Aorta (tissue), 5 donors: ENCODE results near the gene RFTN1. TPM values are rescaled to one million over a fixed set of nuclear protein-coding genes. Genes with fewer than 3 reads are reported as not detected.
A peak's percentile ranks its signal among the peaks of the same experiment; 100 is the strongest.

ENCODE experiments used
- ATAC-seq: fragments of 200-7000 bp; cut with Tn5 transposase; one replicate; pipeline ENCODE4 v1.9.1; 2022; ENCODE audit warnings: moderate library complexity; ENCODE audit not compliant: low FRiP score
- DNase-seq, 2 donors: peaks; one replicate each; pipeline ENCODE4 v3.0.0-alpha.2; 2020
- H3K27ac ChIP-seq, 2 donors: one replicate each; pipeline ENCODE4 v1.5.1; 2013; ENCODE audit warnings: low read length in 2 of 2, mild to moderate bottlenecking in 2 of 2, moderate library complexity in 2 of 2, control low read depth in 1 of 2, inconsistent platforms in 1 of 2, low read depth in 1 of 2
- H3K27me3 ChIP-seq, 2 donors: one replicate each; pipeline ENCODE4 v1.6.1; 2013; ENCODE audit warnings: control low read depth in 1 of 2, low read length in 1 of 2, mild to moderate bottlenecking in 1 of 2, moderate library complexity in 1 of 2; ENCODE audit not compliant: insufficient read depth in 2 of 2, control insufficient read depth in 1 of 2
- H3K36me3 ChIP-seq, 2 donors: one replicate each; pipeline ENCODE4 v1.6.1; 2013; ENCODE audit warnings: control low read depth in 1 of 2, low read length in 1 of 2, mild to moderate bottlenecking in 1 of 2; ENCODE audit not compliant: insufficient read depth in 2 of 2, control insufficient read depth in 1 of 2
- H3K4me1 ChIP-seq, 2 donors: one replicate each; pipeline ENCODE4 v1.6.1; 2013; ENCODE audit warnings: low read length in 2 of 2, control low read depth in 1 of 2, mild to moderate bottlenecking in 1 of 2, moderate library complexity in 1 of 2; ENCODE audit not compliant: insufficient read depth in 2 of 2, control insufficient read depth in 1 of 2
- H3K4me3 ChIP-seq, 2 donors: one replicate each; pipeline ENCODE4 v1.5.1; 2013; ENCODE audit warnings: low read length in 2 of 2, control low read depth in 1 of 2, mild to moderate bottlenecking in 1 of 2
- H3K9me3 ChIP-seq: one replicate; pipeline ENCODE4 v1.6.1; 2013; ENCODE audit warnings: mild to moderate bottlenecking, low read length; ENCODE audit not compliant: control insufficient read depth
- WGBS, 2 donors: extraction: QIAGEN DNeasy Blood & Tissue Kit; methylation state at CpG; one replicate each; pipeline ENCODE4 v1.1.7; 2013; 5-methylcytosine and 5-hydroxymethylcytosine counted together
- intact Hi-C, 2 donors: fragments of 100-400 bp; cut with DNase I; formaldehyde crosslinking; loops; one replicate each; pipeline versions ENCODE4 v1.14.2 to v1.15.0; 2022
- polyA plus RNA-seq, 2 donors: library from polyadenylated mRNA; stranded (reverse); fragments of 200-250 nt; gene quantifications; one replicate each; pipeline ENCODE4 v1.2.3, GENCODE V29; 2013
- total RNA-seq, 2 donors: library from RNA; stranded (reverse); fragmentation: NEBNext Ultra II Directional; extraction: Animal tissue kit (Norgen Biotek cat#: 25700); gene quantifications; one replicate each; pipeline ENCODE4 v1.2.1, GENCODE V29; 2021
- donor health status: healthy with polysubstance abuse.
- donor health status: Bipolar disorder and iron deficiency.
- donor health status: DM: no; HTN: no; CAD: no.
- donor health status: DM: no; HTN: no; CAD: no.
- donor health status: DM: yes; HTN: yes; CAD: no.

Gene RFTN1
- total and polyA plus RNA-seq, 4 donors: 12.7 to 119 (median 59.4) TPM

- intact Hi-C loops: no loop called here
- peaks cover 9 to 11% of the 10 kb centered on the region in 2 donors for H3K4me1 ChIP-seq
Observed at GRCh38 chr3:16452261-16452660, 61.2 kb downstream of the RFTN1 start.

GRCh38 chr3:16449369-16449768 is 64.1 kb downstream of the RFTN1 start:
- no peak for DNase-seq
- Histone ChIP-seq H3K36me3 (no peaks in the 10 kb centered on the region), H3K9me3 (no peaks in the 10 kb centered on the region), H3K4me3 (no peak overlapping the region), H3K27me3 (no peaks in the 10 kb centered on the region), H3K27ac (peak overlapping the region in 1 of 2 donors; percentile 18), H3K4me1 (peaks cover 6 to 13% of the 10 kb centered on the region in 2 donors)
- WGBS, 2 donors: 51 to 57% methylated on average over 6 of the region's 6 CpGs
- no peak for ATAC-seq
- intact Hi-C loops: loop anchor here in 1 of 2 donors (2.0 to 5.0 kb wide), 2 partner anchors 63 to 79 kb away; partner anchors contain the start of gene RFTN1

More at GRCh38 chr3:16452261-16452660, 61.2 kb downstream of the RFTN1 start:
- no peak overlapping the region for H3K27ac ChIP-seq
- no peak overlapping the region for H3K4me3 ChIP-seq
- no peaks in the 10 kb centered on the region for H3K36me3 ChIP-seq
- no peaks in the 10 kb centered on the region for H3K27me3 ChIP-seq
- DNase-seq (no peak), ATAC-seq (no peak)
- no peaks in the 10 kb centered on the region for H3K9me3 ChIP-seq
- whole genome bisulfite sequencing, 2 donors: 93 to 97% methylated on average over 4 of the region's 4 CpGs

- no peaks in the 10 kb centered on the region for H3K9me3 ChIP-seq
- peak overlapping the region in 1 of 2 donors; percentile 40 for H3K27ac ChIP-seq
- H3K27me3 ChIP-seq: no peaks in the 10 kb centered on the region
- H3K4me1 ChIP-seq: peaks cover 8 to 13% of the 10 kb centered on the region in 2 donors
- DNase-seq: peak; percentile 92 to 94
- 4 to 5% methylated on average over 6 of the region's 6 CpGs for WGBS, 2 donors
- H3K4me3 ChIP-seq: no peak overlapping the region
- peak; percentile 86 for ATAC-seq
- intact Hi-C loops: loop anchor here in 1 of 2 donors (2.0 to 5.0 kb wide), 2 partner anchors 64 to 78 kb away; partner anchors contain the start of gene RFTN1
- no peaks in the 10 kb centered on the region for H3K36me3 ChIP-seq
Observed at GRCh38 chr3:16448639-16449070, 64.8 kb downstream of the RFTN1 start.

- DNase-seq: no peak
- H3K27ac ChIP-seq: peak overlapping the region; percentile 38 to 54
- ATAC-seq: no peak
- H3K36me3 ChIP-seq: no peaks in the 10 kb centered on the region
- intact Hi-C loops: loop anchor here in 1 of 2 donors (5.0 kb wide), 1 partner anchor 65 kb away; the partner anchor contains the start of gene RFTN1
- H3K4me1 ChIP-seq: peaks cover 8 to 13% of the 10 kb centered on the region in 2 donors
- no peaks in the 10 kb centered on the region for H3K9me3 ChIP-seq
- H3K4me3 ChIP-seq: no peak overlapping the region
- 80 to 86% methylated on average over 4 of the region's 4 CpGs for WGBS, 2 donors
- no peaks in the 10 kb centered on the region for H3K27me3 ChIP-seq
Observed at GRCh38 chr3:16447135-16447534, 66.4 kb downstream of the RFTN1 start.

- Histone ChIP-seq H3K4me1 (peaks cover 8 to 15% of the 10 kb centered on the region in 2 donors), H3K9me3 (no peaks in the 10 kb centered on the region), H3K36me3 (no peaks in the 10 kb centered on the region), H3K4me3 (no peak overlapping the region), H3K27ac (peak overlapping the region in 1 of 2 donors; percentile 40), H3K27me3 (no peaks in the 10 kb centered on the region)
- DNase-seq (no peak), ATAC-seq (no peak)
- intact Hi-C loops: loop anchor here in 1 of 2 donors (5.0 kb wide), 1 partner anchor 42 kb away; no protein-coding TSS in a partner anchor
- 95% methylated on average over 6 of the region's 6 CpGs for WGBS, 2 donors
Observed at GRCh38 chr3:16444344-16444743, 69.2 kb downstream of the RFTN1 start.

GRCh38 chr3:16442730-16443129 is 70.8 kb downstream of the RFTN1 start:
- 95 to 98% methylated on average over 1 of the region's 1 CpG for WGBS, 2 donors
- no peak overlapping the region for H3K27ac ChIP-seq
- no peaks in the 10 kb centered on the region for H3K36me3 ChIP-seq
- no peaks in the 10 kb centered on the region for H3K9me3 ChIP-seq
- H3K27me3 ChIP-seq: no peaks in the 10 kb centered on the region
- ATAC-seq: no peak
- H3K4me1 ChIP-seq: peaks cover 6 to 13% of the 10 kb centered on the region in 2 donors
- no peak overlapping the region for H3K4me3 ChIP-seq
- intact Hi-C loops: loop anchor here in 1 of 2 donors (5.0 kb wide), 1 partner anchor 40 kb away; no protein-coding TSS in a partner anchor
- no peak for DNase-seq

- Histone ChIP-seq H3K36me3 (no peaks in the 10 kb centered on the region), H3K27me3 (no peaks in the 10 kb centered on the region), H3K4me1 (peaks cover 4 to 11% of the 10 kb centered on the region in 2 donors), H3K27ac (peak overlapping the region in 1 of 2 donors; percentile 54), H3K9me3 (no peaks in the 10 kb centered on the region), H3K4me3 (no peak overlapping the region)
- peak; percentile 54 for ATAC-seq
- intact Hi-C loops: loop anchor here in 1 of 2 donors (5.0 kb wide), 1 partner anchor 39 kb away; no protein-coding TSS in a partner anchor
- WGBS, 2 donors: 10 to 11% methylated on average over 5 of the region's 5 CpGs
- no peak for DNase-seq
Observed at GRCh38 chr3:16441371-16441875, 72.1 kb downstream of the RFTN1 start.

- intact Hi-C loops: loop anchor here in 1 of 2 donors (5.0 kb wide), 1 partner anchor 38 kb away; no protein-coding TSS in a partner anchor
Observed at GRCh38 chr3:16439848-16440708, 73.4 kb downstream of the RFTN1 start.

More at GRCh38 chr3:16439848-16440708, 73.4 kb downstream of the RFTN1 start:
- H3K4me3 ChIP-seq: no peak overlapping the region
- peaks cover 4 to 11% of the 10 kb centered on the region in 2 donors for H3K4me1 ChIP-seq
- H3K27me3 ChIP-seq: no peaks in the 10 kb centered on the region
- no peaks in the 10 kb centered on the region for H3K36me3 ChIP-seq
- 45 to 51% methylated on average over 13 of the region's 13 CpGs for WGBS, 2 donors
- peak overlapping the region; percentile 79 to 82 for H3K27ac ChIP-seq
- H3K9me3 ChIP-seq: no peaks in the 10 kb centered on the region
- no peak for DNase-seq
- peak; percentile 31 for ATAC-seq
